ENCODE results near the gene COA7. TPM values are rescaled to one million over a fixed set of nuclear protein-coding genes. Genes with fewer than 3 reads are reported as not detected.

The COA7 gene
- total and polyA plus RNA-seq, 2 of the 8 experiments (the other 6 are each of a cell fraction or from before 2014, with no cell fraction given), result 23.2 to 61.8 TPM

DNA sequence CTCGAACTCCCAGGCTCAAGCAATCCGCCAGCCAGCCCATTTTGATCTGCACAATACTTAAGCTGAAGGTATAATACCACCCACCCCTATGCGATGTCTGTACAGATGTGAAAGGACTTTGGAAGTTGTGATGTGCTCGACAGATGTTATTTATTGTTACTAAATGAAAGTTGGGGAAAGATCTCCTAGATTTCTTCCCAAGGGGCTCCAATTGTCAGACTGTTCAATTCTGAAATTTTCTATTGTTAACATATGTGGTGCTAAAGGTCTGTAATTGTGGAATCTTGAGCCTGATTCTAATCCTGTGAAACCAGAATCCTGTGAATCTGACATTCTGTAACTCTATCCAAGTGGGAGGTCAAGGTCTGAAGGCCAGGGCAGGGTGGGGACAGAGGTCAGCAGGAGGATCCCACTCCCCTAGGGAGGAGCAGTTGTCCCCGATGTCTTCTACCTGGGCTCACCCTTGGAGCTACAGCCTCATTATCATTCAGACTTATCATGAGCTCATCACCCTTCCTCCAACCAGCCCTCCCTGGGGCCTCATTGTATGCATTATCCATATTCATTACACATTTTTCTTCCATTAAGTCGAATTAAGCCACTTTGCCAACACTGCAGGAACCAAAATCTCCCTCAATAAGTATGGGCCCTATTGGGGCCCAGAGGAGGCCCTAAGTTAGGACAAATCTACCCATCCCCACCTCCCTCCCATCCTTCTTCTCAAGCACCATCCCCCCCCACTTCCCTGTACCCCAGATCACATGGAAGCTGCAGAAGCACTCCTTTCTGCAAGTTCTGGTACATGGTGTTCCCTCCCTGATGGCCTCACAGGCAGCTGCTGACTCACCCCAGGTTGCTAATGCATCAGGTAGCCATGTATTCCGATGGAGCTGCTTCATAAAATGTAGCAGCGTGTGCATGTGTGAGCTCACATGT lies 32.9 kb downstream of the COA7 start (continued):
- TF ChIP-seq, protein P1, sequence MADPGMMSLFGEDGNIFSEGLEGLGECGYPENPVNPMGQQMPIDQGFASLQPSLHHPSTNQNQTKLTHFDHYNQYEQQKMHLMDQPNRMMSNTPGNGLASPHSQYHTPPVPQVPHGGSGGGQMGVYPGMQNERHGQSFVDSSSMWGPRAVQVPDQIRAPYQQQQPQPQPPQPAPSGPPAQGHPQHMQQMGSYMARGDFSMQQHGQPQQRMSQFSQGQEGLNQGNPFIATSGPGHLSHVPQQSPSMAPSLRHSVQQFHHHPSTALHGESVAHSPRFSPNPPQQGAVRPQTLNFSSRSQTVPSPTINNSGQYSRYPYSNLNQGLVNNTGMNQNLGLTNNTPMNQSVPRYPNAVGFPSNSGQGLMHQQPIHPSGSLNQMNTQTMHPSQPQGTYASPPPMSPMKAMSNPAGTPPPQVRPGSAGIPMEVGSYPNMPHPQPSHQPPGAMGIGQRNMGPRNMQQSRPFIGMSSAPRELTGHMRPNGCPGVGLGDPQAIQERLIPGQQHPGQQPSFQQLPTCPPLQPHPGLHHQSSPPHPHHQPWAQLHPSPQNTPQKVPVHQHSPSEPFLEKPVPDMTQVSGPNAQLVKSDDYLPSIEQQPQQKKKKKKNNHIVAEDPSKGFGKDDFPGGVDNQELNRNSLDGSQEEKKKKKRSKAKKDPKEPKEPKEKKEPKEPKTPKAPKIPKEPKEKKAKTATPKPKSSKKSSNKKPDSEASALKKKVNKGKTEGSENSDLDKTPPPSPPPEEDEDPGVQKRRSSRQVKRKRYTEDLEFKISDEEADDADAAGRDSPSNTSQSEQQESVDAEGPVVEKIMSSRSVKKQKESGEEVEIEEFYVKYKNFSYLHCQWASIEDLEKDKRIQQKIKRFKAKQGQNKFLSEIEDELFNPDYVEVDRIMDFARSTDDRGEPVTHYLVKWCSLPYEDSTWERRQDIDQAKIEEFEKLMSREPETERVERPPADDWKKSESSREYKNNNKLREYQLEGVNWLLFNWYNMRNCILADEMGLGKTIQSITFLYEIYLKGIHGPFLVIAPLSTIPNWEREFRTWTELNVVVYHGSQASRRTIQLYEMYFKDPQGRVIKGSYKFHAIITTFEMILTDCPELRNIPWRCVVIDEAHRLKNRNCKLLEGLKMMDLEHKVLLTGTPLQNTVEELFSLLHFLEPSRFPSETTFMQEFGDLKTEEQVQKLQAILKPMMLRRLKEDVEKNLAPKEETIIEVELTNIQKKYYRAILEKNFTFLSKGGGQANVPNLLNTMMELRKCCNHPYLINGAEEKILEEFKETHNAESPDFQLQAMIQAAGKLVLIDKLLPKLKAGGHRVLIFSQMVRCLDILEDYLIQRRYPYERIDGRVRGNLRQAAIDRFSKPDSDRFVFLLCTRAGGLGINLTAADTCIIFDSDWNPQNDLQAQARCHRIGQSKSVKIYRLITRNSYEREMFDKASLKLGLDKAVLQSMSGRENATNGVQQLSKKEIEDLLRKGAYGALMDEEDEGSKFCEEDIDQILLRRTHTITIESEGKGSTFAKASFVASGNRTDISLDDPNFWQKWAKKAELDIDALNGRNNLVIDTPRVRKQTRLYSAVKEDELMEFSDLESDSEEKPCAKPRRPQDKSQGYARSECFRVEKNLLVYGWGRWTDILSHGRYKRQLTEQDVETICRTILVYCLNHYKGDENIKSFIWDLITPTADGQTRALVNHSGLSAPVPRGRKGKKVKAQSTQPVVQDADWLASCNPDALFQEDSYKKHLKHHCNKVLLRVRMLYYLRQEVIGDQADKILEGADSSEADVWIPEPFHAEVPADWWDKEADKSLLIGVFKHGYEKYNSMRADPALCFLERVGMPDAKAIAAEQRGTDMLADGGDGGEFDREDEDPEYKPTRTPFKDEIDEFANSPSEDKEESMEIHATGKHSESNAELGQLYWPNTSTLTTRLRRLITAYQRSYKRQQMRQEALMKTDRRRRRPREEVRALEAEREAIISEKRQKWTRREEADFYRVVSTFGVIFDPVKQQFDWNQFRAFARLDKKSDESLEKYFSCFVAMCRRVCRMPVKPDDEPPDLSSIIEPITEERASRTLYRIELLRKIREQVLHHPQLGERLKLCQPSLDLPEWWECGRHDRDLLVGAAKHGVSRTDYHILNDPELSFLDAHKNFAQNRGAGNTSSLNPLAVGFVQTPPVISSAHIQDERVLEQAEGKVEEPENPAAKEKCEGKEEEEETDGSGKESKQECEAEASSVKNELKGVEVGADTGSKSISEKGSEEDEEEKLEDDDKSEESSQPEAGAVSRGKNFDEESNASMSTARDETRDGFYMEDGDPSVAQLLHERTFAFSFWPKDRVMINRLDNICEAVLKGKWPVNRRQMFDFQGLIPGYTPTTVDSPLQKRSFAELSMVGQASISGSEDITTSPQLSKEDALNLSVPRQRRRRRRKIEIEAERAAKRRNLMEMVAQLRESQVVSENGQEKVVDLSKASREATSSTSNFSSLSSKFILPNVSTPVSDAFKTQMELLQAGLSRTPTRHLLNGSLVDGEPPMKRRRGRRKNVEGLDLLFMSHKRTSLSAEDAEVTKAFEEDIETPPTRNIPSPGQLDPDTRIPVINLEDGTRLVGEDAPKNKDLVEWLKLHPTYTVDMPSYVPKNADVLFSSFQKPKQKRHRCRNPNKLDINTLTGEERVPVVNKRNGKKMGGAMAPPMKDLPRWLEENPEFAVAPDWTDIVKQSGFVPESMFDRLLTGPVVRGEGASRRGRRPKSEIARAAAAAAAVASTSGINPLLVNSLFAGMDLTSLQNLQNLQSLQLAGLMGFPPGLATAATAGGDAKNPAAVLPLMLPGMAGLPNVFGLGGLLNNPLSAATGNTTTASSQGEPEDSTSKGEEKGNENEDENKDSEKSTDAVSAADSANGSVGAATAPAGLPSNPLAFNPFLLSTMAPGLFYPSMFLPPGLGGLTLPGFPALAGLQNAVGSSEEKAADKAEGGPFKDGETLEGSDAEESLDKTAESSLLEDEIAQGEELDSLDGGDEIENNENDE (IDR thresholded peaks at IDR 0.05; ENCODE audit: insufficient replicate concordance, low read length), result no peak
- TF ChIP-seq TAF1 (IDR thresholded peaks at IDR 0.05; ENCODE audit: low read depth, low read length) (no peak), MAFK (IDR thresholded peaks at IDR 0.05; ENCODE audit: low read depth, low read length) (no peak), CHD1 (IDR thresholded peaks at IDR 0.05; ENCODE audit: low read depth, low read length) (no peak), TAF7 (optimal IDR thresholded peaks at IDR 0.05; ENCODE audit: borderline replicate concordance, low read depth, low read length) (no peak), TEAD4 (IDR thresholded peaks at IDR 0.05; ENCODE audit: low read depth, low read length) (no peak), KDM5A (IDR thresholded peaks at IDR 0.05; ENCODE audit: low read length) (no peak)
